Head of caudate nucleus (tissue), 42 donors: ENCODE measurements around the gene DKK3.

Experiments
- DNase-seq, 42 donors: peaks; one replicate each; pipeline versions ENCODE4 v3.0.0 to v3.0.0-alpha.2; 2020 to 2021; ENCODE audit warnings: mixed read lengths in 7 of 42
- intact Hi-C: fragments of 100-400 bp; cut with DNase I; formaldehyde crosslinking; loops from one replicate; pipeline ENCODE4 v1.15.0; 2022

DKK3 gene

DNA sequence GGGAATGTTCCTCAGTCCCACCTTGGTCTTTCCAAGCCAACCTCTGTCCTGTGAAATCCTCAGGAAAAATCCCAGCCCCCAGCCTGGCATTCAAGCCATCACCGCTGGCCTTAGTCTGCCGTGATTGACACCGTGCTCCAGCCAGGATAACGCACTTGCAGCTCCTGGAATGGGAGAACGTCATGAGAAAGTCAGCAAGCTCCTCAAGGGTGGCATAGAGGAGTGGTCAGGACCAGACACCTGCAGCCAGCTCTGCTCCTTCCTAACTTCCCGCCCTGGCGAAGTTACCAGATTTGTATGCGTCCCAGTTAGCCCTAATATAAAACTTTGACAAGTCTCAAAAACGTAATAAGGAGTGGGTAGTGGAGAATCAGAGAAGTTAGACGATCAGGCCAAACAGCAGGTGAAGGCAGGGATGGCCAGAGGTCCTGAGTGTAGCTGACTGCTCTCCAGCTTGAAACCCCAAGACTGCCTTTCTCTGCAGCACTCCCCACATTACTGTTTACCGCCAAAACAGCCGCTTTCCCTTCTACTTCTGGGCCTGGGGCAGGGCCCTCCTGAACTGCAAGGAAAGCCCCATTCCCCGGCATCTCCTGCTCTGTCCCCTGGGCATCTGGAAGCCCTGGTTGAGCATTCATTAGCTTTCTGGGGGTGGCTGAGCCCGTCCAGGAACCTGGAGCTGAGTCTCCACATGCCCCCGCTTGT, 1.3 kb upstream of the DKK3 start:
- intact Hi-C loops: no loop called here
- DNase-seq: peak in 2 of 42 donors; percentile 37 to 39

DNA sequence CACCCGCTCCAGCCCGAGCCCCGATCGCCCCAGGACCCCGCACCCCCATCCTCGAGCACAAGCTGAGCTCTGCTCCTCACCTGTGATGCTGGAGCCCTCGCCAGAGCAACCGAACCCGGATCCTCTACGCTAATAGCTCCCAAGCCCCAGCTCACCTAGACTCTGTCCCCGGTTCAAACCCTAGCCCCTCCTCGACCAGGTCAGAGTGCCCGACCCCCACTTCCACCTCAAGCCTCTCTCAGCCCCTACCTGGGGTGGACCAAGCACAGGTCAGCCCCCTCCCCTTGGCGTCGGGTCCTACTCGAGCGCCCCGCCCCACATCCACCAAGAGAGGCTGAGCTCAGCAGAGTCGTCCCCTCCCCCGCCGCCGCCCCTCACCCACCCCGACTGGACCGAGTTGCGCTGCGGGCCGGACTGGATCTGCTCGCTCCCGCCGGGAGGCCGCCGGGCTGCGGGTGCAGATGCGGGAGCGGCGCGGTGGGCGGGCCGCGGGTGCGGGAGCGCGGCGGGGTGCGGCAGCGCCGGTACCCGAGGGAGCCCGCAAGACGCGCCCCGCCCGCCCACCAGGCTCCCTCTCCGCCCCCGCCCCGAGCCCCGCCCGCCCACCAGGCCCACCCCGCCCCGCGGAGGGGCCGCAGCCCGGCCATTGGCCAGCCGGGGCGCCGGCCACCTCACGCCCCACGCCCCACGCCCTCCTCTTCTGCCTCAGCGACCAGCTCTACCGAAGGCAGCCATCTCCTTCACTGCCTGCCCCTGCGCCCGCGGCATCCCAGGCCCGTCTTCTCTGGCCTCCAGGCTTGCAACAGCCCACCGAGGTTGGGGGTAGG, 577 bp upstream of the DKK3 start:
- DNase-seq: peak in 31 of 42 donors; percentile 30 to 77 (median 54)
- intact Hi-C loops: no loop called here

DNA sequence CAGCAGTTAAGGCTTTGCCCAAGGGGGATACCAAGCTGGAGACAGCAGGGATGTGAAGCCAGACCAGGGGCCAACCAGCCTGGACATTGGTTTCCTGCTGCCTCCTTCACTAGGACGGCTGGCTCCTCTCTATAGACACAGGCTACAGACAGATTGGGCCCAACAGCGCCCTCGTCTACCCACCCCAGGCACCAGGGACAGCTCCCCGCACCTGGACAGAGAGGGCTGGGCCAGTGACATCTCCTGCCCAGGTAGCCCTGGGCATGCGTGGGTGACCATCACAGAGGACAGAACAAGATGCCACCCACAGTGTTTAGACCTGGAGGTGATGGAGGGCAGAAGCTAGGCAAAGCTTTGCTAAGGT, 1.2 kb downstream of the DKK3 start:
- intact Hi-C loops: no loop called here
- DNase-seq: peak in 2 of 42 donors; percentile 46 to 62

DNA sequence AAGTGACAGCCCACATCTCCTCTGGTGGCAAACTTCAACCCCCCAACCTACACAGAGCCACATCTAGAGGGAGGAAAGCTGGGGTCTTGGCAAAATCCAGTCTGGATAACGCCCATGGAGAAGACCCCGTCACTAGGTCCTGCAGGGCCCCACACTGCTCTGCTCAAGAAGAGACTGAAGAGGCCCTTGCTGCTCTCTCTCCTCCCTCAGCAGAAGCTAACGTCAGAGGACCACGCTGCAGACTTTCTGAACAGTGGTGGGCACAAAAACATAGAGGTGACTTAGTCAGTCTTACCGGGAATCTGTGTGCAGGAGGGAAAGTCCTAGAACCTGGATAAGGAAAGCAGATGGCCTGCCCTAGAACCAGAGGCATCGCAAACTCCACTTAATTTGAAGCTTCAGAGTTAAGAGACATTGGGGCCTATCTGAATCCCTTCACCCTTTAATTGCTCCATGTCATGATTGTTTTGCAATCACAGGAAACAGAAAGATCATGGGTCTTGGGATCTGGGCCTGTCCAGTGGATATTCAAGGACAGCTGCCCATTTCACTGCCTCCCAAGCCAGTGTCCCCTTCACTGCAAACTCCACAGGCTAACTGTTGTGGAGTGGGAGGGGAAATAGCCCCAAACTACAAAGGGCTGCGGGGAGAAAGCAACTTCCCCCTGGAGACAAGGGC, 1.7 kb downstream of the DKK3 start:
- peak in 2 of 42 donors; percentile 7 to 53 for DNase-seq
- intact Hi-C loops: no loop called here

DNA sequence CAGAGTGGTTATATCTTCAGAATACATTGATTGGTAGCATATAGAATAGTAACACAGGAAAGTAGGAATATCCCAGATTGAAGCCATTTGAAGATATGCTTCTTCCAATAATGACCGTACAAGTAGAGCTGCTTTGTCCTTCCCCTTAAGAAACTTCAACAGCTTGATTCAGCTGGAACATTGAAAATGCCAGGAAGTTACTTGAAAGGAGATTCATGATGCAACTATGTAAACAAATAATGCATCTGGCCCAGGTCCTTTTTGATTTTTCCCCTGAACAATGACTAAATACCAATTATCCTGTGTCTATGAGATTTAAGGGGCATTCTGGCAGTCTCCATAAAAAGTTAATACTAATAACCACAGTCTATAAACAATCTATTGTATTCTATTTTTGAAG, 3.0 kb downstream of the DKK3 start:
- intact Hi-C loops: no loop called here
- DNase-seq: no peak

DNA sequence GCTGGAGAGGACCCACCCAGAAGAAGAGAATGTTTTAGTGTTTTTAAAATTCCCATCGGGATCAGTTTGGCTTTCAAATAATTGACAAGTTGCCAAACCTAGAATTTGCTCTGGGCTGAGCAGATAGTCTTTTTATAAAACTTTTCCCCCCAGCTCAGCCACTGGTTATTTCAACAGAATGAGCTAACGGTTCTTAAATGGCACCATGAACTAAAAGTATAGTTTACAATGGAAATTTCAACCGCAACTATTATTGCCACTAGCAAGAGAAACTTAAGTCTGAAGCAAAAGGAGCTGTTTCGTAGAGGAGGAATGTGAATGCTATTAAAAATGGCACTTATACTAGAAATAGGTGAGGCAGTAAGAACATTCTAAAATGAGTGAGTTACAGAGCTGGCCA, 3.4 kb downstream of the DKK3 start:
- no peak for DNase-seq
- intact Hi-C loops: no loop called here

DNA sequence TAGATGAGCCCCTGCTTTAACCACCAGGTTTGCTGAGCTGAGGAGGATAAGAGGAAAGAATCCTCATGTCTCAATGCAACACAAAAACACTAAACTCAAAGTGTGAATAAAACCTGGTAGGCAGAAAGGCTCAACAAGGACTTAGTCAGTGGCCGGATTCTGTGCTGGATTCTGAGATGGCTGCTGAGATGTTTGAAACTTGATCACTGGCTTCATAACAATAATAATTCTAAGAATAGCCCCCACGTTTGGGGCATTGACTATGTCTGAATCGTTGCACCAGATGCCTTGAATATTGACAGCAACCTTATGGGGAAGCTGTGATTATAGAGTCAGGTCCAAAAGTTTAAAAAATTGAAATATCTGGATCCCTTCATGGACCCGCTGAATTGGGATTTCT, 4.6 kb downstream of the DKK3 start:
- intact Hi-C loops: no loop called here
- no peak for DNase-seq

DNA sequence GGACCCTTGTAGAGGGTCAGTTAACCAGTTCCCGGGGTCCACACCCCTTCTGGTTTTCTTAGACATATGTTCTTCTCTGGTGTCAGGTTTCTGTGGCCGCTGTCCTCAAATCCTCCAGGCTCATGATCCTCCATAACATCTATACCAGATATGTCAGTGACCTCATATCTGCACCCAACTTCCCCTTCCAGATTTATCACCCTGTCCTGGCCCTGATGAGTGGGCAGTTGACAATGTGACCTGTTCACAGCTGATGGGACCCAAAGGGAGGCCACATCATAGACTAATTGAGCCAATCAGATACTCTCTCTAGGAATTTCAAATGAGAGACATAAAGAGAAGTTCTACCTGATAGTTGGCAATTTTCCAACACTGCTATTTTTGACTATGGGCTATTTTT, 5.1 kb downstream of the DKK3 start:
- DNase-seq: no peak
- intact Hi-C loops: no loop called here

DNA sequence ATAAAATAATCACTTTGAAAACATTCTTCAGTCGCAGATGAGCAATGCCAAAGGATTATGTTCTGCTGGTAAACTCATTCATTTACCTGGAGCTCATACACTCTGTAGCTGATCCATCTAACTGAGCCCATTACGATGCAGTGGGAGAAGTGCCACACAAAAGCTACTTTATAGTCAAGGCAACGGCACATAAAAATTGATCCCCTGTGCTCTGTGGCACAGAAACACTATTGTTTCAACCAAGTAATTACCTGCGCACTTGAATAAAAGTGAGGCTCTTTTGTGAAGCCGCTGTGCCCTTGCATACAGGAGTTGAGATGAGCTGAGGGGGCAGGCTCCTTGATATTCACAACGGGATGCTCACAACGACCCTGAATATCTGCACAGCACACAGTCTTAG, 7.2 kb downstream of the DKK3 start:
- DNase-seq: no peak
- intact Hi-C loops: no loop called here

DNA sequence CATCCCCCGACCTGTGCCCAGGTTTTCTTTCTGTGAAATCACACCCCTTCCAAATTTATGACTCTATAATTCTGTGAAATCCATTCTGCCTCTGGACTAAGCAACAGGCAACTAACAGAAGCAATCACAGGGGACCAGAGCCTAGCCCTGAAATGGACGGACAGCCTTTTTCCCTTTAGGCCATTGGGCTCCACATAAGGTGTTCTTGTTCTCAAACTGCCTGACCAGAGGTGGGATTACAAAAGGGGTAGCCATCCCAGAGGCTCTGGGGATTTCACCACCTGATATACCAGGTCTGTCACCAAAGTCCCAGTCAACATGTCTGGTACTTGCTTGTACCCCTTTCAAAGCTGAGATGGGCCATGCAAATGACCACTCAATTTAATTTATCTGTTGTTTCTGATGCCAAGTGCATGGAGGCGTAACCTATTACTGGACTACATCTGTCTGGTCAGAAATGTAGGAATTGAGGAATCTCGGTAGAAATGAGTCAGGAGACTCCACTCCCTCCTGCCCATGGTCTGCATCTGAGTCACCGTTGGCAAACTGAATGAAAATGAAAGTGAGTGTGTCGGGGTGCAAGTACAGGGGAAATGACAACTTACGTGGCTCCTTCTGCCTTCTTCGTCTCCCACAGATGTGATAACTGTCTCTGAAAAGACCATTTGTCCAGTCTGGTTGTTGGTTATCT, 10.2 kb downstream of the DKK3 start:
- intact Hi-C loops: no loop called here
- no peak for DNase-seq

DNA sequence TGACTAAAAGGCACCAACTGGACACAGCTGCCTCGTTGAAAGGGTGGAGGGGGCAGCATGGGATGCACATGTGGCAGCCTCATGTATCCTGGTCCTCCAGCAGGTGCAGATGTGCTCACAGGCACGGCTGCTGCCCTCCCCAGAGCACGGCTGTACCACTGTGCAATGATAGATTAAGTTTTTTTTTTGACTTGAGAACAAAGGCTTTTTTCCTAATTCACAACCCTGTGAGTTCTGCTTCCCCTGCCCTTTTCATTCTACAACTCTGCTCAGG, 11.4 kb downstream of the DKK3 start:
- no peak for DNase-seq
- intact Hi-C loops: no loop called here

DNA sequence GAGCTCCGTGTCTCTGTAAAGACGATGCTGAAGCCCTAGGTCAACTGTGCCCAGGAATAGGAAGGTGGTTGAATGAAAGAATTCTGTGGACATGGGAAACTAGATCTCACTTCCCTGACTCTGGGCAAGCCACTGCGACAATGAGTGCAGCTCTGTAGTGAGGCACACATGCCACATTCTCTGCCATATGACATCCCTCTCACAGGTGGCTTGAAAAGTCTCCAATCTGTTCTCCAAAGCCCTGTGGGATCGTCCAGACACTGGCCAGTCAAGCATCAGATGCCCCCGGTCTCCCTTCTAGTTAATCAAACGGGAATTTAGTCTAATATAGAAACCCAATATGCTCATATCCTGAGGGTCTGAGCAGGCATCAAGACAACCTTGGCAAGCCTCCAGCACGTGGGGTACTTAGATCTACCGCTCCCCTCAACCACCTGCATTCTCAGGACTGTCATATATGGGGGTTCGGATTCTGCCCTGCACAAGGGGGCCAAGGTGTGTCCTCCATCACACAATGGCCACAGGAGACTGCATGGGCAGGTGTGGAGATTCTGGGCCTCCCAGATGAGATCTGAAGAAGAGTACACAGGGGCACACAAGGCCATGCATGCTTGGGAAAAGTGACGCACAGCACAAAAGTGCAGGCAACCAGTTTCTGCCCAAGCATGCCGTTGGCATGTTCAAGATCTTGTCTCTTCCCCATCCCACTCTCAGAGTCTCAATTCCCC, 11.9 kb downstream of the DKK3 start:
- DNase-seq: no peak
- intact Hi-C loops: no loop called here

DNA sequence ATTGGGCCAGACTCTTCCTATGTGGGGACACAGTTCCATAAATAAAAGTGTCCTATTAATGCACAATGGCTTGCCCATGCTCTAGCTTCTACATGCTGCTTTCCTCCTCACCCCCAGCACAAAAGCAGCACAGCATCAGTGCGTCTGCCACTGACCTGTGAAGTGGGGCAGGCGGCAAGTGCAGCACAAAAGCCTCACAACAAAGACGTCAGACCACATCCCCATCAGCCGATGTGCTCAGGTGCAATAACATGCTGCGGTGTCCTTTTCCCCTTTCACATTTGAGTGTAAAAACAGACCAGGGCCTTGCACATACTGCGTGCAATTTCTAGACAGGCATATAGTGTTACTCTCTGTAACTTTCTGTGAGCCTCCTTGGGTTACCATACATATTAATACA, 12.8 kb downstream of the DKK3 start:
- no peak for DNase-seq
- intact Hi-C loops: no loop called here

DNA sequence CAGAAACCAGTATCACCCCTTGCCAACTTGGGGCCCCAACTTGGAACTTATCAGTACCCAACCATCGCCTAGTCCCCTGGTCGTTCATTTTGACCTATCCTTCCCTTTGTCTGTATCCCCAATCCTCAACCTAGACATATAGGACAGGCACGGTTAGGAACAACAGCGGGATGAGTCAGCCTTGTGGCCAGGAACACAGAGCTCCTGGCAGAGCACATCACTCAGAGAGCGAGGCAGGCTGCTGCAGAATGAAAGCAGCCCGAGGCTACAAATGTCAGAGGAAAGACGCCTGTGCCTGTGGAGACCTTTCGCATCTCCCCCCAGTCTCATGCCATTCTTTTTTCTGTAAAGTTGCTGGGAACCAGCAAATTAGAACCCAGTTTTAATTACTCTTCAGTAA, 14.6 kb downstream of the DKK3 start:
- intact Hi-C loops: no loop called here
- DNase-seq: peak in 39 of 42 donors; percentile 54 to 93 (median 72)

DNA sequence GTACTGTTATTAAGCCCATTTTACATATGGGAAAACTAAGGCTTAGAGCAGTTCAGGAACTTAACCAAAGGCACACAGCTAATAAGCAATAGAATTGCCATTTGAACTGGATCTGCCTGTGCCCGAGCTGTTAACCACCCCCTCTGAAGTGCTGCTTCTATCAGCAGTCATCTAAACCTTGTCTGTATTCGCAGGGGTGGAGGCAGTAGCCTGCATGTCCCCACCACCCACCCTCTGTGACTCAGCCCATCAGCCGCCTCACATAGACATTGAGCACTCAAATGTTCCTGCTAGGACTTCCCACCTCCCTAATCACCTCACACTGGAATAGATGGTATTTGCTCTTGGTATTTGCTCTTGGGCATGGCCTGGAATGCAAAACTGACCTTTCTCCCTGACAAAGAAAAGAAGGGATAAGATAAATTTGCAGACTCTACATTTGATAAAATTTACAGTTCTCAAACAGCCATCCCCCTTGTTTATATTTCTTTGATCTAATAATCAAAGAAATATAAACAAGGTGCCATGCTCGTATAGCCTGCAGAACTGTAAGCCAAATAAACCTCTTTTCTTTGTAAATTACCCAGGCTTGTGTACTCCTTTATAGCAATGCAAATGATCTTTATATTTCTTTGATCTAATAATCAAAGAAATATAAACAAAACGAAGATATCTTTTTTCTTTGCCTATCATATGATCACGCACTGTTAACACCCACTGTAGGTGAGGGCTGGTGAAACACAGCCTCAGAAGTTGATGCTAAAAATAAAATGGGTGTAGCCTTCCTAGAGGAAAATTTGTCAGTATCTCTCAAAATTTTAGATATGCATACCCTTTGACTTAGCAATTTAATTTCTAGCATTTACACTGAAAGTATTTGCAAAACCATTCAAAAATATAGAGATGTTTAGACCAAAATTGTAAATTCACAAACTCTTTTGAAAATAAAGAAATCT, 15.9 kb downstream of the DKK3 start:
- intact Hi-C loops: no loop called here
- DNase-seq: peak; percentile 50 to 96 (median 78)

DNA sequence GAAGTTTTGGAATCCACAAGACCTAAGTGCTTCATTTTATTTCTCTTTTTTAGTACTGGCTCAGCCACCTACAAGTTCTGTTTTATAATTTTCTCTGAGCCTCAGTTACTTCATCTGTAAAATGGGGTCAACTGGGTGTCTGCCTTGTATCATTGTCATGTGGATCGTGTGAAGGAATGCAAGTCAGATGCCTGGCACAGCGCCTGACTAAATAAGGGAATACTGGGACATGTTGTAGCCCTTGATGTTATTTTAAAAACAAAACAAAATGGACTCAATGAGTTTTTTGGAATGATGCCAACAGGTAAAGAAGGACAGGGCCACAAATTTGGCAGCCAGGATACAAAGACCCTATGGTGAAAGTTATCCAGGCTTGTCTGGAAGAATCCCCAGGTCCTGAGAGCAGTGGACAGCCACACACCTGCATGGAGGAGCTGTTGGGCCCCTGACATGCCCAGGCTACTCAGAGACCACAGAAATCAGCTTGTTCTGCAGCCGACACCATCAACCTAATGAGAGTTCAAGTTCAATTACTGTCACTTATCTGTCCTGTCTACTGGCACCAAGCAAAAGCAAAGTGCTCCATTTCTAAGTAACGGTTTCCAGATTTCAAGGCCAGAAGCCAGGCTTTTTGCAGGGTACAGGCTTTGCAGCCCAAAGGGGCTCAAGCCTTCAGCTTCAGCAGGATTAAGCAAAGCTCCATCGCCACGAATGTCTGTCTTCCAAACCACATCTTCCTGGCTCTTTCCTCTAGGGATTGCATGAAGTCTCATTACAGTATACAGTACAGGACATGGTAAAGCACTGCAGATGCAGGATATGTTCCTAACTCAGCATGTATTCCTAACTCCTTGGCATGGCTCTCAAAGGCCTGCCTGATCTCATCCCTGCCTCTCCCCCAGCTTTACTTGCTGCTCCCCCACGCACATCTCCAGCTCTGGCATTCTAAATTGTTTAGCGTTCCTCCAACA, 18.4 kb downstream of the DKK3 start:
- peak in 8 of 42 donors; percentile 27 to 81 (median 62) for DNase-seq
- intact Hi-C loops: no loop called here

DNA sequence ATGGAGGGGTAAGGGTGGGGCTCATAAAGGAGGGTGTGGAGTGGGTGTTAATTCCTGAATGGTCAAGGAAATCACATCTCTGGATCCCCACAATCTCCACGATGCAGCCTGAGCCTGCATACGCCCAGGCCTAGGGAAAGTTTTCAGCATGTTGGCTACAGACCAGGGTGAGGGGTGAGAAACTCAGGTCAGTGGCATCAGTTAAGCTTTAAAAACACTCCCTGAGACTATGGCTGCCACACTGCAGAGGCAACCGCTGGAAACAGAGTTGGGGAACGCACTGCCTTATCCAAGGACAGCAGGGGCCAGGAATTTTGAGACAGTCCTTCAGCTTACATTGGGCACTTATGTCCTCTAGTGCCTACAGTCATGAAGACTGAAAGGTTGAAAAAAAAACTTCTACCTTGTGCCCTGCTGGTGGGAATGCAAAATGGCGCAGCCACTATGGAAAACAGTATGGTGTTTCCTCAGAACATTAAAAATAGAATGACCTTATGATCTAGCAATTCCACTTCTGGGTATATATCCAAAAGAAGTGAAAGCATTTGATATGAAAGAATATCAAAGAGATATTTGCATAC, 19.7 kb downstream of the DKK3 start:
- DNase-seq: peak in 5 of 42 donors; percentile 1 to 22 (median 9)
- intact Hi-C loops: no loop called here
